Stimulated activated CD4-positive, alpha-beta T cell treated with anti-CD3 and anti-CD28 coated beads, Interleukin-2, amount 100 ng/mL, for 4 hours (primary cell): ENCODE data around the gene KCNJ15.
A peak's percentile ranks its signal among the peaks of the same experiment; 100 is the strongest.

Source experiments
- DNase-seq: peaks from one replicate; pipeline ENCODE4 v3.0.0-alpha.2; 2020; ENCODE audit warnings: low read depth

Gene KCNJ15

DNA sequence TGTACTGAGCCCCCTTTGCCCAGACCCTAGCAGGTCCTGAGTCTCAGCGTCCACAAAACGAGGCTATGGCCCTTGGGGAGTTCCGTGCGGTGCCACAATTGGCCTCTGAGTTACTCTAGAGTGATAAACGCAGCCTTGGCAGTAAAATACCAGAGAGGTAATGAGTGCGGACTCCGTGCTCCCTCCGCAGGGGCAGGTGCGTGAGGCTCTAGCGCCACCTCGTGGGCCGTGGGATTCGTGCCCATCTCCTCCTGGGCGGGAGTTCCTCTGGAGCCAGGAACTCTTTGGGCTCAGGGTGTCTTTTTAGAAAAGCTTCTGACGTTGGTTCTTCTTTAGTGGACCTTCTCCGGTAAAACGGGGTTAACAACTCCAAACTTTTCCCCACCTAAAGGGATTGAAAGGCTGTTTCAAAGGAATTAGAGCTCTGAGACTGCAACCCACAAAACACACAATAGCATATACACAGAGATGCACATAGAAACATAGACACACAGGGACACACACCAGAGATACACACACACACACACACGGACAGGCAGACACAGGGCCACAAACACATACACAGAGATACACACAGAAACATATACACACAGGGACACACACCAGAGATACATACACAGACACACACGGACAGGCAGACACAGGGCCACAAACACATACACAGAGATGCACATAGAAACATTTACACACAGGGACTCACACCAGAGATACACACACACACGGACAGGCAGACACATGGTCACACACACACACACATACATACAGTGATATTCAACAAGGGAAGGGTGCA, 99.4 kb downstream of the KCNJ15 start:
- peak; percentile 57 for DNase-seq
